H1 (cell line): ENCODE results near the gene SRRM4. TPM values are rescaled to one million over a fixed set of nuclear protein-coding genes. Genes with fewer than 3 reads are reported as not detected.

Experiments used
- CTCF ChIA-PET: fragments of 300-600 bp; sonication (Branson Sonifier 250); formaldehyde crosslinking; loops from one replicate; lab custom pipeline; 2021; ENCODE audit not compliant: partially characterized antibody; lab: Charles Lee
- POLR2A ChIA-PET: fragments of 300-600 bp; sonication (Branson Sonifier 250); formaldehyde crosslinking; loops from one replicate; lab custom pipeline; 2021; ENCODE audit warnings: inconsistent platforms; ENCODE audit not compliant: partially characterized antibody; lab: Charles Lee
- DNase-seq, 2 experiments: peaks; one replicate each; pipeline versions ENCODE4 v3.0.0 to v3.0.0-alpha.2; 2010 to 2022; ENCODE audit warnings: low spot score in 2 of 2, low read depth in 1 of 2, mixed read lengths in 1 of 2
- FAIRE-seq: peaks from 2 replicates; lab custom pipeline; 2011; peaks lifted over from hg19 to GRCh38; lab: Jason Lieb, UNC
- H2AFZ ChIP-seq: 2 replicates; pipeline ENCODE4 v1.8.1; 2012; ENCODE audit warnings: low read length, inconsistent platforms
- H2AK5ac ChIP-seq: 2 replicates; pipeline ENCODE4 v1.6.1; 2013; ENCODE audit warnings: low read depth, low read length
- H2BK120ac ChIP-seq: replicated peaks from 2 replicates; pipeline ENCODE3; 2013; ENCODE audit warnings: low read depth, low read length, inconsistent platforms
- H2BK12ac ChIP-seq: 2 replicates; pipeline ENCODE4 v1.6.1; 2013; ENCODE audit warnings: low read depth, low read length
- H2BK15ac ChIP-seq: 2 replicates; pipeline ENCODE4 v1.6.1; 2013; ENCODE audit warnings: low read length
- H2BK20ac ChIP-seq: 2 replicates; pipeline ENCODE4 v1.6.1; 2013; ENCODE audit warnings: low read length
- H2BK5ac ChIP-seq: 2 replicates; pipeline ENCODE4 v1.6.1; 2013; ENCODE audit warnings: low read depth, low read length
- H3K14ac ChIP-seq: 2 replicates; pipeline ENCODE4 v1.6.1; 2013; ENCODE audit warnings: inconsistent platforms; ENCODE audit not compliant: insufficient read length
- H3K18ac ChIP-seq: 2 replicates; pipeline ENCODE4 v1.6.1; 2013; ENCODE audit warnings: low read length; ENCODE audit errors: extremely low read depth
- H3K23ac ChIP-seq: 2 replicates; pipeline ENCODE4 v1.6.1; 2013; ENCODE audit warnings: inconsistent platforms; ENCODE audit not compliant: insufficient read length
- H3K23me2 ChIP-seq: 2 replicates; pipeline ENCODE4 v1.6.1; 2013; ENCODE audit warnings: low read depth, low read length
- H3K27ac ChIP-seq: 2 replicates; pipeline ENCODE4 v1.6.1; 2011; ENCODE audit warnings: low read depth, low read length, inconsistent platforms
- H3K27me3 ChIP-seq, 4 experiments: replicated peaks in 1 of 4; 1 replicate in 1 of 4; 2 replicates in 3 of 4; pipeline versions ENCODE4 v1.6.1 to v1.8.1; 2011 to 2013; ENCODE audit warnings: low read length in 3 of 4, mild to moderate bottlenecking in 3 of 4, inconsistent platforms in 2 of 4, mixed read lengths in 2 of 4, moderate library complexity in 1 of 4; ENCODE audit not compliant: control insufficient read depth in 3 of 4, insufficient read depth in 3 of 4; ENCODE audit errors: extremely low read depth in 1 of 4
- H3K36me3 ChIP-seq, 4 experiments: 2 replicates each; pipeline versions ENCODE4 v1.6.1 to v1.8.1; 2011 to 2013; ENCODE audit warnings: mild to moderate bottlenecking in 4 of 4, low read length in 3 of 4, moderate library complexity in 2 of 4, control low read depth in 1 of 4, inconsistent platforms in 1 of 4; ENCODE audit not compliant: insufficient read depth in 4 of 4, control insufficient read depth in 2 of 4
- H3K4ac ChIP-seq: replicated peaks from 2 replicates; pipeline ENCODE3; 2013; ENCODE audit warnings: low read length, low read depth, mixed read lengths, inconsistent platforms; ENCODE audit not compliant: insufficient read length
- H3K4me1 ChIP-seq, 4 experiments: replicated peaks in 1 of 4; 1 replicate in 1 of 4; 2 replicates in 3 of 4; pipeline versions ENCODE4 v1.6.1 to v1.8.1; 2011 to 2013; ENCODE audit warnings: low read length in 3 of 4, inconsistent platforms in 2 of 4, mixed read lengths in 1 of 4; ENCODE audit not compliant: insufficient read depth in 4 of 4, control insufficient read depth in 3 of 4
- H3K4me2 ChIP-seq, 2 experiments: 2 replicates each; pipeline versions ENCODE4 v1.6.1 to v1.8.1; 2011 to 2013; ENCODE audit warnings: low read depth in 2 of 2, low read length in 2 of 2, control low read depth in 1 of 2, inconsistent platforms in 1 of 2, mild to moderate bottlenecking in 1 of 2; ENCODE audit not compliant: insufficient read depth in 1 of 2
- H3K4me3 ChIP-seq, 4 experiments: fragments of 200-600, 300-600 bp in 1 of 4; sonication (generic), shearing (Covaris generic), sonication (Bioruptor Twin) in 1 of 4; 2 replicates each; pipeline versions ENCODE4 v1.5.1 to v1.8.1; 2011 to 2016; ENCODE audit warnings: low read length in 4 of 4, low read depth in 3 of 4, control low read depth in 2 of 4, inconsistent platforms in 2 of 4, mild to moderate bottlenecking in 2 of 4, mixed read lengths in 1 of 4, moderate library complexity in 1 of 4; ENCODE audit not compliant: insufficient read depth in 2 of 4; ENCODE audit errors: extremely low read depth in 1 of 4
- H3K56ac ChIP-seq: replicated peaks from 2 replicates; pipeline ENCODE3; 2013; ENCODE audit warnings: low read depth, mild to moderate bottlenecking, mixed read lengths, low read length, inconsistent platforms; ENCODE audit not compliant: insufficient read length
- H3K79me1 ChIP-seq: 2 replicates; pipeline ENCODE4 v1.6.1; 2013; ENCODE audit warnings: low read depth, low read length, control low read depth
- H3K79me2 ChIP-seq, 2 experiments: 2 replicates each; pipeline versions ENCODE4 v1.6.1 to v1.8.1; 2012 to 2013; ENCODE audit warnings: low read length in 2 of 2, mild to moderate bottlenecking in 2 of 2, inconsistent platforms in 1 of 2; ENCODE audit not compliant: insufficient read depth in 2 of 2, control insufficient read depth in 1 of 2
- H3K9ac ChIP-seq, 4 experiments: replicated peaks in 1 of 4; 1 replicate in 1 of 4; 2 replicates in 3 of 4; pipeline versions ENCODE4 v1.6.1 to v1.8.1; 2011 to 2013; ENCODE audit warnings: low read depth in 3 of 4, low read length in 3 of 4, control low read depth in 2 of 4, mild to moderate bottlenecking in 2 of 4, moderate library complexity in 2 of 4, inconsistent platforms in 1 of 4; ENCODE audit errors: extremely low read depth in 1 of 4
- H3K9me3 ChIP-seq, 2 experiments: 2 replicates each; pipeline versions ENCODE4 v1.6.1 to v1.8.1; 2012 to 2013; ENCODE audit warnings: mild to moderate bottlenecking in 2 of 2, moderate library complexity in 2 of 2, control low read depth in 1 of 2, inconsistent platforms in 1 of 2, low read depth in 1 of 2, low read length in 1 of 2, mixed read lengths in 1 of 2; ENCODE audit not compliant: insufficient read depth in 2 of 2
- H4K20me1 ChIP-seq, 2 experiments: replicated peaks in 1 of 2; 2 replicates each; pipeline versions ENCODE3 to v1.8.1; 2011 to 2013; ENCODE audit warnings: inconsistent platforms in 2 of 2, low read length in 2 of 2, mild to moderate bottlenecking in 1 of 2; ENCODE audit not compliant: insufficient read depth in 2 of 2, control insufficient read depth in 1 of 2
- H4K5ac ChIP-seq: 2 replicates; pipeline ENCODE4 v1.6.1; 2013; ENCODE audit warnings: low read length, low read depth, mixed read lengths, inconsistent platforms; ENCODE audit not compliant: insufficient read length
- H4K8ac ChIP-seq: 2 replicates; pipeline ENCODE4 v1.8.0; 2013; ENCODE audit warnings: mild to moderate bottlenecking, moderate library complexity, low read length, inconsistent platforms; ENCODE audit not compliant: insufficient read depth; ENCODE audit errors: extremely low read depth
- H4K91ac ChIP-seq: replicated peaks from 2 replicates; pipeline ENCODE3; 2013; ENCODE audit warnings: low read length, mixed read lengths, inconsistent platforms; ENCODE audit not compliant: insufficient read length
- HDAC2 ChIP-seq, 2 experiments: fragments of 300-600 bp in 1 of 2; sonication (generic) in 1 of 2; IDR thresholded peaks; 2 replicates each; pipeline ENCODE4 v1.6.1; 2011 to 2012; ENCODE audit warnings: low read depth in 2 of 2, low read length in 2 of 2, mild to moderate bottlenecking in 2 of 2, moderate library complexity in 2 of 2, borderline replicate concordance in 1 of 2, inconsistent platforms in 1 of 2
- KDM1A ChIP-seq: fragments of 200-600, 300-600 bp; sonication (generic); IDR thresholded peaks from 2 replicates; pipeline ENCODE4 v1.7.1; 2016; ENCODE audit warnings: mild to moderate bottlenecking, low read length, borderline replicate concordance
- POLR2A ChIP-seq, 2 experiments: IDR thresholded peaks; 1 replicate in 1 of 2; 2 replicates in 1 of 2; pipeline ENCODE4 v1.6.1; 2011; ENCODE audit warnings: low read depth in 2 of 2, low read length in 2 of 2, mild to moderate bottlenecking in 2 of 2; ENCODE audit errors: control extremely low read depth in 1 of 2
- WGBS, 2 experiments: shearing (Covaris generic) in 1 of 2; methylation state at CpG; one replicate each; pipeline versions ENCODE4 v1.1.6 to v1.1.7; 2013 to 2015; ENCODE audit warnings: low lambda C conversion rate in 2 of 2, mixed read lengths in 2 of 2, inconsistent platforms in 1 of 2, low coverage in 1 of 2, missing lambda C conversion rate in 1 of 2; ENCODE audit not compliant: insufficient replicate concordance in 2 of 2, insufficient coverage in 1 of 2, insufficient read length in 1 of 2; ENCODE audit errors: extremely low coverage in 1 of 2, missing lambda C conversion rate in 1 of 2; 5-methylcytosine and 5-hydroxymethylcytosine counted together
- polyA plus RNA-seq, 7 experiments: library from polyadenylated mRNA; depleted of rRNA in 3 of 7; stranded (reverse) in 5 of 7; unstranded in 2 of 7; fragments of >200 nt in 5 of 7; fragments of 200-250 nt in 2 of 7; gene quantifications; 1 replicate in 5 of 7; 2 replicates in 1 of 7; 4 replicates in 1 of 7; pipeline versions ENCODE4 v1.2.1 to v1.2.3, GENCODE V29; 2011 to 2013; ENCODE audit warnings: missing spikeins in 2 of 7, mixed read lengths in 2 of 7
- total RNA-seq: library from RNA; stranded (reverse); fragmentation: NEBNext Ultra II Directional; extraction: Animal tissue kit (Norgen Biotek cat#: 25700); gene quantifications from 2 replicates; pipeline ENCODE4 v1.2.1, GENCODE V29; 2021

Gene SRRM4
- total and polyA plus RNA-seq, 2 of the 8 experiments (the other 6 are each of a cell fraction or from before 2014, with no cell fraction given): 0.53 to 1.1 TPM

DNA sequence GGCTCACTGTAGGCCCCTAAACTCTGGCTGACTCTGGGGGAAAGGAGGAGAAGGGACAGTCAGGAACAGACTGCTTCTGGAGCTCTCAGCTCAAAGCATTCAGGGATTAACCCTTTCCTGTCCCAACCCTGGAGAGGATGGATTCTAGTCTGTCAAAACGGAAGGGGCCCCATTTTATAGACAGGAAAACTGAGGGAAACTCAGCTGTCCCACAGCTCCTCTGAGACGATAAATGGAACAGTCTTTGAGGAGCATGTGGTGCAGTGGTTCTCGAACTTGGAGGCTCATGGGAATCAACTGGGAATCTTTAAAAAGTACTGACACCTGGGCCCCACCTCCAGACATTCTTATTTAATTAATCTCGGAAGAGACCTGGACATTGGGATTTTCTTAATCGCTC is 23.7 kb downstream of the SRRM4 start:
- no peak overlapping the region for H3K4me3 ChIP-seq
- H3K79me1 ChIP-seq: no peaks in the 10 kb centered on the region
- H3K27me3 ChIP-seq: no peaks in the 10 kb centered on the region; a peak in 1 of 7 replicates
- H3K4ac ChIP-seq: no peak overlapping the region
- WGBS, 2 experiments: 84% methylated on average over 5 of the region's 5 CpGs; no CpG with 5 or more reads in 1 of the 2 experiments
- H4K5ac ChIP-seq: no peak overlapping the region
- H3K36me3 ChIP-seq: no peaks in the 10 kb centered on the region
- no peak overlapping the region for H3K4me2 ChIP-seq
- H3K56ac ChIP-seq: no peak overlapping the region
- no peak overlapping the region for H4K8ac ChIP-seq
- H2AFZ ChIP-seq: 0 out of 2 replicates have a peak overlapping the region, but pooled peaks have one; percentile 90
- no peak overlapping the region for H3K27ac ChIP-seq
- DNase-seq: no peak
- no peaks in the 10 kb centered on the region for H3K9me3 ChIP-seq
- H3K79me2 ChIP-seq: no peaks in the 10 kb centered on the region
- H2BK20ac ChIP-seq: no peak overlapping the region
- TF ChIP-seq KDM1A (peak; percentile 92), HDAC2 (IDR thresholded peaks at IDR 0.05; ENCODE audit: borderline replicate concordance in 1 of 2, low read depth in 2 of 2, low read length in 2 of 2) (peak in 1 of 2 experiments; percentile 84; a peak in 1 of 4 replicates), POLR2A (IDR thresholded peaks at IDR 0.05; ENCODE audit: control extremely low read depth in 1 of 2, low read depth in 2 of 2, low read length in 2 of 2) (no peak)
- TF ChIP-seq, all 59 proteins: peak for 2
- Histone ChIP-seq H3K23ac (no peak overlapping the region), H3K4me1 (peaks cover 15 to 30% (median 23%) of the 10 kb centered on the region in 4 experiments), H2BK12ac (no peak overlapping the region), H3K14ac (no peak overlapping the region), H2BK15ac (peak overlapping the region; percentile 47; the same call in 1 of the 2 replicates), H4K20me1 (no peaks in the 10 kb centered on the region), H3K23me2 (no peaks in the 10 kb centered on the region; the same call in 1 of the 2 replicates), H2BK120ac (no peak overlapping the region), H2AK5ac (no peak overlapping the region), H3K18ac (no peak overlapping the region), H3K9ac (no peak overlapping the region), H4K91ac (peak overlapping the region; percentile 36), H2BK5ac (no peak overlapping the region)
- FAIRE-seq: no peak
- CTCF ChIA-PET: interaction anchor here (0.6 to 2.8 kb wide), 5 partner anchors 15 to 1469 kb away, joined by 3 to 9 read pairs (median 4); no protein-coding TSS in a partner anchor
- POLR2A ChIA-PET: interaction anchor here (1.2 to 1.5 kb wide), 3 partner anchors 16 to 43 kb away, joined by 3 to 4 read pairs (median 3); partner anchors contain the start of gene SRRM4
